Mucosa of gallbladder (tissue), 1 donor: ENCODE data around the gene FASN. TPM values are rescaled to one million over a fixed set of nuclear protein-coding genes. Genes with fewer than 3 reads are reported as not detected.

ENCODE experiments used
- DNase-seq: peaks from one replicate; pipeline ENCODE4 v3.0.0-alpha.2; 2020; ENCODE audit warnings: low spot score
- total RNA-seq: library from RNA; stranded (reverse); gene quantifications from one replicate; pipeline ENCODE4 v1.2.1, GENCODE V29; 2021
- donor health status: DM: no; HTN: no; CAD: no.

FASN gene
- total RNA-seq, 1 donor from 2014 or later: 181 TPM

GRCh38 chr17:82117139-82118090 lies 19.4 kb upstream of the FASN start:
- DNase-seq: no peak

- no peak for DNase-seq
Observed at GRCh38 chr17:82116246-82116645, 18.2 kb upstream of the FASN start.

GRCh38 chr17:82114872-82115271 lies 16.8 kb upstream of the FASN start:
- DNase-seq: no peak

GRCh38 chr17:82114447-82114846 lies 16.4 kb upstream of the FASN start:
- DNase-seq: no peak

GRCh38 chr17:82113941-82114340 lies 15.9 kb upstream of the FASN start:
- no peak for DNase-seq

GRCh38 chr17:82113422-82113821 lies 15.4 kb upstream of the FASN start:
- DNase-seq: no peak

- no peak for DNase-seq
Observed at GRCh38 chr17:82112914-82113311, 14.9 kb upstream of the FASN start.

GRCh38 chr17:82112181-82112913 lies 14.3 kb upstream of the FASN start:
- no peak for DNase-seq

- no peak for DNase-seq
Observed at GRCh38 chr17:82110298-82110697, 12.3 kb upstream of the FASN start.

GRCh38 chr17:82108961-82109475 lies 11.0 kb upstream of the FASN start:
- no peak for DNase-seq

- no peak for DNase-seq
Observed at GRCh38 chr17:82108496-82108945, 10.5 kb upstream of the FASN start.

- DNase-seq: no peak
Observed at GRCh38 chr17:82108038-82108437, 10.0 kb upstream of the FASN start.

- no peak for DNase-seq
Observed at GRCh38 chr17:82107341-82107860, 9.4 kb upstream of the FASN start.

- DNase-seq: no peak
Observed at GRCh38 chr17:82106688-82107305, 8.8 kb upstream of the FASN start.

GRCh38 chr17:82105882-82106687 lies 8.0 kb upstream of the FASN start:
- DNase-seq: peak; percentile 44

- DNase-seq: no peak
Observed at GRCh38 chr17:82105417-82105881, 7.4 kb upstream of the FASN start.

- DNase-seq: no peak
Observed at GRCh38 chr17:82104797-82105416, 6.9 kb upstream of the FASN start.

GRCh38 chr17:82103553-82104451 lies 5.8 kb upstream of the FASN start:
- peak; percentile 78 for DNase-seq
